ENCODE data around the gene MX2. TPM values are rescaled to one million over a fixed set of nuclear protein-coding genes. Genes with fewer than 3 reads are reported as not detected.

Gene MX2
- total RNA-seq, 4 donors from 2014 or later, result 3.2 to 6.1 (median 5.1) TPM

GRCh38 chr21:41317458-41317857 is 44.4 kb upstream of the MX2 start:
- H3K27ac ChIP-seq, result no peak overlapping the region
- H3K27me3 ChIP-seq, result peaks cover 16% of the 10 kb centered on the region
- WGBS, result 77% methylated on average over 10 of the region's 10 CpGs
- DNase-seq (ENCODE audit: low spot score in 2 of 2), result no peak
- peaks cover 15% of the 10 kb centered on the region for H3K4me1 ChIP-seq
- H3K9me3 ChIP-seq, result no peaks in the 10 kb centered on the region
- TF ChIP-seq POLR2A (IDR thresholded peaks at IDR 0.05) (no peak), CTCF (IDR thresholded peaks at IDR 0.05) (no peak), EP300 (IDR thresholded peaks at IDR 0.05) (no peak), POLR2AphosphoS5 (IDR thresholded peaks at IDR 0.05) (no peak)
- H3K36me3 ChIP-seq, result no peaks in the 10 kb centered on the region
- no peak overlapping the region for H3K4me3 ChIP-seq

- no peak for TF ChIP-seq POLR2A (IDR thresholded peaks at IDR 0.05)
- no peak for TF ChIP-seq POLR2AphosphoS5 (IDR thresholded peaks at IDR 0.05)
- TF ChIP-seq CTCF (IDR thresholded peaks at IDR 0.05), result no peak
- TF ChIP-seq EP300 (IDR thresholded peaks at IDR 0.05), result no peak
- no peaks in the 10 kb centered on the region for H3K9me3 ChIP-seq
- 85% methylated on average over 4 of the region's 9 CpGs for WGBS
- DNase-seq (ENCODE audit: low spot score in 2 of 2), result no peak
- peaks cover 16% of the 10 kb centered on the region for H3K27me3 ChIP-seq
- no peak overlapping the region for H3K4me3 ChIP-seq
- no peaks in the 10 kb centered on the region for H3K36me3 ChIP-seq
- peaks cover 15% of the 10 kb centered on the region for H3K4me1 ChIP-seq
- no peak overlapping the region for H3K27ac ChIP-seq
Observed at GRCh38 chr21:41318218-41318617, 43.6 kb upstream of the MX2 start.

- 100% methylated on average over 1 of the region's 7 CpGs for WGBS
- Histone ChIP-seq H3K27ac (no peak overlapping the region), H3K4me1 (peaks cover 15% of the 10 kb centered on the region), H3K36me3 (no peaks in the 10 kb centered on the region), H3K9me3 (no peaks in the 10 kb centered on the region), H3K4me3 (no peak overlapping the region), H3K27me3 (peaks cover 16% of the 10 kb centered on the region)
- TF ChIP-seq CTCF (IDR thresholded peaks at IDR 0.05) (no peak), EP300 (IDR thresholded peaks at IDR 0.05) (no peak), POLR2AphosphoS5 (IDR thresholded peaks at IDR 0.05) (no peak), POLR2A (IDR thresholded peaks at IDR 0.05) (no peak)
- DNase-seq (ENCODE audit: low spot score in 2 of 2), result no peak
Observed at GRCh38 chr21:41319273-41319672, 42.6 kb upstream of the MX2 start.

- Histone ChIP-seq H3K27me3 (peaks cover 8% of the 10 kb centered on the region), H3K4me1 (peaks cover 10% of the 10 kb centered on the region), H3K9me3 (no peaks in the 10 kb centered on the region), H3K27ac (no peak overlapping the region), H3K4me3 (no peak overlapping the region), H3K36me3 (no peaks in the 10 kb centered on the region)
- WGBS, result 73% methylated on average over 16 of the region's 20 CpGs
- TF ChIP-seq EP300 (IDR thresholded peaks at IDR 0.05) (no peak), POLR2AphosphoS5 (IDR thresholded peaks at IDR 0.05) (no peak), POLR2A (IDR thresholded peaks at IDR 0.05) (no peak), CTCF (IDR thresholded peaks at IDR 0.05) (no peak)
- no peak for DNase-seq (ENCODE audit: low spot score in 2 of 2)
Observed at GRCh38 chr21:41321211-41321907, 40.5 kb upstream of the MX2 start.

GRCh38 chr21:41321908-41322495 is 39.8 kb upstream of the MX2 start:
- DNase-seq (ENCODE audit: low spot score in 2 of 2), result no peak
- no peak overlapping the region for H3K4me3 ChIP-seq
- 64% methylated on average over 7 of the region's 7 CpGs for WGBS
- H3K27ac ChIP-seq, result no peak overlapping the region
- no peaks in the 10 kb centered on the region for H3K9me3 ChIP-seq
- peaks cover 3% of the 10 kb centered on the region for H3K4me1 ChIP-seq
- H3K27me3 ChIP-seq, result peaks cover 1% of the 10 kb centered on the region
- no peak for TF ChIP-seq EP300 (IDR thresholded peaks at IDR 0.05)
- no peak for TF ChIP-seq CTCF (IDR thresholded peaks at IDR 0.05)
- no peak for TF ChIP-seq POLR2AphosphoS5 (IDR thresholded peaks at IDR 0.05)
- TF ChIP-seq POLR2A (IDR thresholded peaks at IDR 0.05), result no peak
- H3K36me3 ChIP-seq, result no peaks in the 10 kb centered on the region
